ENCODE measurements around the gene SOX9. TPM values are rescaled to one million over a fixed set of nuclear protein-coding genes. Genes with fewer than 3 reads are reported as not detected.
A peak's percentile ranks its signal among the peaks of the same experiment; 100 is the strongest.

The SOX9 gene
- total RNA-seq, 2 donors from 2014 or later = 7.0 to 20.6 TPM

DNA sequence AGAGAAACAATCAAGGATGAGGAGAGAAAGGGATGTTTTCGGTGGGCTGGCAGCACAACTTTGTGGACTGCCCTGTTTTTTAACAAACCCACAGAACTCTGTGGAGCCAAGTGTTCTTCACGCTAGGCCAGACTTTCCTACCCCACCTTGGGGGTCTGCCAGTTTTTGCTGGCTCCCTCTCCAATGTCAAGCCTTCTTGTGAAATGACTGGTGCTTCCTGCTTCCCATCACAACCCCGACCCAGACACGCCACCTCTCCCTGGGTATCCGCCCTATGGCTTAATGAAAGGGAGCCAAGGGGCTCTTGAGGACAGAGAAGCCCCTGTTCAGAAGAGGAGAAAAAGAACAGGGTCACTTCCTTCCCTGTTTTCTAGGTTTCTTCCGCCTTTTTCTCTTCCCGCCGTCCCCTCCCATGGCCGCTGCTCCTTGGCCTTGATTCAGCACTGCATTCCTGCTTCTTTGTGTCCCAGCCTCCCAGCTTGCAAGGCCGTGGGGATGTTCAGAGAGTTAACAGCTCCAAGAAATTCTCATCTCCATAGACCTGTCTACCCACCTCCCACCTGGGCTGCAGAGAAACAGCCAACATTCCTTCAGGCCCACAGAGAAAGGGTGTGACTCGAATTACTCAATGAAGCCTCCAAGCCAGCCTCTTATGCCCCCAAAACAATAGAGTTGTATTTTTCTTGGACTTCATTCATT, 16.5 kb upstream of the SOX9 start:
- Histone ChIP-seq H3K9me3 (no peaks in the 10 kb centered on the region), H3K27me3 (no peaks in the 10 kb centered on the region), H3K4me3 (no peak overlapping the region), H3K27ac (peak overlapping the region in 1 of 2 donors; percentile 7), H3K36me3 (no peaks in the 10 kb centered on the region), H3K4me1 (peaks cover 0 to 8% of the 10 kb centered on the region in 2 donors)
- DNase-seq (ENCODE audit: low spot score) = peak; percentile 83
- TF ChIP-seq, protein P1, sequence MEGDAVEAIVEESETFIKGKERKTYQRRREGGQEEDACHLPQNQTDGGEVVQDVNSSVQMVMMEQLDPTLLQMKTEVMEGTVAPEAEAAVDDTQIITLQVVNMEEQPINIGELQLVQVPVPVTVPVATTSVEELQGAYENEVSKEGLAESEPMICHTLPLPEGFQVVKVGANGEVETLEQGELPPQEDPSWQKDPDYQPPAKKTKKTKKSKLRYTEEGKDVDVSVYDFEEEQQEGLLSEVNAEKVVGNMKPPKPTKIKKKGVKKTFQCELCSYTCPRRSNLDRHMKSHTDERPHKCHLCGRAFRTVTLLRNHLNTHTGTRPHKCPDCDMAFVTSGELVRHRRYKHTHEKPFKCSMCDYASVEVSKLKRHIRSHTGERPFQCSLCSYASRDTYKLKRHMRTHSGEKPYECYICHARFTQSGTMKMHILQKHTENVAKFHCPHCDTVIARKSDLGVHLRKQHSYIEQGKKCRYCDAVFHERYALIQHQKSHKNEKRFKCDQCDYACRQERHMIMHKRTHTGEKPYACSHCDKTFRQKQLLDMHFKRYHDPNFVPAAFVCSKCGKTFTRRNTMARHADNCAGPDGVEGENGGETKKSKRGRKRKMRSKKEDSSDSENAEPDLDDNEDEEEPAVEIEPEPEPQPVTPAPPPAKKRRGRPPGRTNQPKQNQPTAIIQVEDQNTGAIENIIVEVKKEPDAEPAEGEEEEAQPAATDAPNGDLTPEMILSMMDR (IDR thresholded peaks at IDR 0.05) = no peak

DNA sequence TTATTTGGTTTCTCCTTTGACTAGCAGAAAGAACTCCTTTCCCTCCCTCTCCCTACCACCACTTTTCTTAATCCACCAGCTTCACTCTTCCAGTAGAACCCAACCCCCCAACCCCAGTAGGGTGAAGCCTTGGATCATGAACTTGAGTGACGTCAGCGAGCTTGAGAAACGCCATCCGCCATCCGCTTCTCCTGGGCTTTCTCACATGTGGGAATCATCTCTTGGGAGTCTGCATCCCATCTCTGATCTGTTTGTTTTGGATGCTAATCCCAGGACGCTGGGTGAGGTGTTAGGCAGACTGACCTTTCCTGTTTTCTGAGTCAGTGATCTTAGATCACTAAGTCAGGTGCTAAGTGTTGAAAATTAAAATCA, 16.0 kb upstream of the SOX9 start:
- peaks cover 0 to 8% of the 10 kb centered on the region in 2 donors for H3K4me1 ChIP-seq
- DNase-seq (ENCODE audit: low spot score) = peak; percentile 69
- H3K27ac ChIP-seq = peak overlapping the region in 1 of 2 donors; percentile 7
- no peak overlapping the region for H3K4me3 ChIP-seq
- TF ChIP-seq, protein P1 (IDR thresholded peaks at IDR 0.05) = no peak
- H3K36me3 ChIP-seq = no peaks in the 10 kb centered on the region
- H3K27me3 ChIP-seq = no peaks in the 10 kb centered on the region
- no peaks in the 10 kb centered on the region for H3K9me3 ChIP-seq

DNA sequence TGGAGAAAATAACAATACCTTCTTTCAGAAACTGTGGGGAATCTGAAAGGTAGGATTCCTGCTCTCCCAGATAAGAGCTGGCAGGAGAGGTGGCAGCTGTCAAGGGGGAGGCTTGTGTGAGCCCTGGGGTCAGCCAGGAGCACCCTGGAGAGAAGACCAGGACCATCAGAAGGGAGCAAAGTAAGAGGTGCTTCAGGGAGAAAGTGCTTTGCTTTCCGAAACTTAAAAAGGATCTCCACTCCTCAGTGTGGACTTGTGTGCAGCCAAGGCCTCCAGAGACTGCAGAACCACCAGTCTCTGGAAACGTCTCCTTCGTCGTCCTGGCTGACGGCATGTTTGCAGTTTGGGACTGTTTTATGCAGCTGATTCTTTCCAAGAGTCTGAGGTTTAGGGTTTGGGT, 13.7 kb upstream of the SOX9 start:
- no peak for DNase-seq (ENCODE audit: low spot score)
- no peak overlapping the region for H3K4me3 ChIP-seq
- H3K4me1 ChIP-seq = peaks cover 0 to 8% of the 10 kb centered on the region in 2 donors
- TF ChIP-seq, protein P1 (IDR thresholded peaks at IDR 0.05) = no peak
- H3K36me3 ChIP-seq = no peaks in the 10 kb centered on the region
- no peaks in the 10 kb centered on the region for H3K27me3 ChIP-seq
- no peak overlapping the region for H3K27ac ChIP-seq
- H3K9me3 ChIP-seq = no peaks in the 10 kb centered on the region

DNA sequence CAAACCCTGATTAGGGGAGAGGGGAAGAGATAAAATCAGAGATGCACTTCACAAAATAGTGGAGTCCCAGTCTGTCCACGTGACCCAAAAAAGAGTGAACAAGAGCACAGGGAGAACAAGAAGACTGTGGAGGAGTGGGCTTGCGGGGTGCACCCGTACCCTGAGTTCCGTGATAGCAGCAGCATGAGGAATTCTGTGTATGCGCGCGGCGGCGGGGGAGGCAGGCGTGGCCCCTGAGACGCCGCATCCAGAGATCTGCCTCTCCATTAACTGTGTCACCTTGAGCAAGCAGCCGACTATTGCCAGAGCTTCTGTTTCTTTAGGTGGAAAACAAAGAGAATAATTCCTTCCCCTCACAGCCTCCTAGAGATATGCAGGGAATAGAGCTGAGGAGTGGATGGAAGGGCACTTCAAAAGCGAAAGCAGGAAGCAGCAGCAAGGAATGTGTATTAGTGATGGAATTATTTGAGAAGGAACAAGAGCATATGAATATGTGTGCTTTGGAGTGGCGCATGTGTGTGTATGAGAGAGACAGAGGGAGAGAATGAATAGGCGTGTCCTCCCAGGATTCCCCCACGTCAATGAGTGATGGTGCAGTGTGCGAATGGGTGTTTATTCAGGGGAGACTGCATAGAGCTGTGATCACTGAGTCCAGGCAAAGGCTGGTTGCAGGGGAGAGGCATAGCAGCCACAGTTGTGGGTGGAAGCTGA, 10.4 kb upstream of the SOX9 start:
- DNase-seq (ENCODE audit: low spot score) = no peak
- no peaks in the 10 kb centered on the region for H3K36me3 ChIP-seq
- H3K27ac ChIP-seq = no peak overlapping the region
- no peaks in the 10 kb centered on the region for H3K9me3 ChIP-seq
- TF ChIP-seq, protein P1 (IDR thresholded peaks at IDR 0.05) = no peak
- no peaks in the 10 kb centered on the region for H3K4me1 ChIP-seq
- peak overlapping the region in 1 of 2 donors; percentile 28 for H3K4me3 ChIP-seq
- no peaks in the 10 kb centered on the region for H3K27me3 ChIP-seq

DNA sequence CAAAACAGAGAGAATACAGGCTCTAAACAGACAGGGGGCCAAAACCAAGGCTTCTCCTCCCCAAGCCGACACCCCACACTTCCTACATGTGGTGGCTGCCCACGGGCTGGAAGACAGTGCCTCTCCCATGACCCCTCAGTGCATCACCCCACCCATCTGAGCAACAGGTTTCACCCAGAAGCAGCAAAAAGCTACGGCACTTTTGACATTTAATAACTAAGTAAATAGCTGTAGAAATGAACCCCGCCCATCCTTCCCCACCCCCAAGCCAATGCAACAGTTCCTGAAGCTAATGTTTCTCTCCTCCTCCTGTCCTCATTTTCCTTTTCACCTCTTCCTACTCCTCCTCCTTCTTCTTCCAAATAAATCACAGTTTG, 9.9 kb upstream of the SOX9 start:
- Histone ChIP-seq H3K27me3 (no peaks in the 10 kb centered on the region), H3K4me1 (peaks cover 0 to 3% of the 10 kb centered on the region in 2 donors), H3K9me3 (no peaks in the 10 kb centered on the region), H3K4me3 (peak overlapping the region in 1 of 2 donors; percentile 28), H3K27ac (no peak overlapping the region), H3K36me3 (no peaks in the 10 kb centered on the region)
- DNase-seq (ENCODE audit: low spot score) = no peak
- TF ChIP-seq, protein P1 (IDR thresholded peaks at IDR 0.05) = no peak

All from right atrium auricular region (tissue), 2 donors.